ENCODE results near the gene AMFR. TPM values are rescaled to one million over a fixed set of nuclear protein-coding genes. Genes with fewer than 3 reads are reported as not detected.

AMFR gene
- total RNA-seq, 2 experiments from 2014 or later = 35.9 to 41.6 TPM

- Mint-ChIP-seq H3K4me1 (ENCODE audit: low read depth) (peaks cover 15% of the 10 kb centered on the region), H3K9me3 (no peaks in the 10 kb centered on the region), H3K27me3 (no peaks in the 10 kb centered on the region), H3K4me3 (no peak overlapping the region), H3K36me3 (ENCODE audit: low read depth) (peaks cover 18% of the 10 kb centered on the region), H3K27ac (no peak overlapping the region)
- ATAC-seq (no peak), DNase-seq (no peak)
- ChIA-PET POLR2A (interaction anchor here (0.6 kb wide), 1 partner anchor 14 kb away, joined by 3 read pairs; no protein-coding TSS in a partner anchor), CTCF (interaction anchor here (0.9 to 1.6 kb wide), 2 partner anchors 14 to 52 kb away, joined by 4 read pairs; no protein-coding TSS in a partner anchor)
- intact Hi-C loops (cut with micrococcal nuclease) = no loop called here
- TF ChIP-seq, protein P1, sequence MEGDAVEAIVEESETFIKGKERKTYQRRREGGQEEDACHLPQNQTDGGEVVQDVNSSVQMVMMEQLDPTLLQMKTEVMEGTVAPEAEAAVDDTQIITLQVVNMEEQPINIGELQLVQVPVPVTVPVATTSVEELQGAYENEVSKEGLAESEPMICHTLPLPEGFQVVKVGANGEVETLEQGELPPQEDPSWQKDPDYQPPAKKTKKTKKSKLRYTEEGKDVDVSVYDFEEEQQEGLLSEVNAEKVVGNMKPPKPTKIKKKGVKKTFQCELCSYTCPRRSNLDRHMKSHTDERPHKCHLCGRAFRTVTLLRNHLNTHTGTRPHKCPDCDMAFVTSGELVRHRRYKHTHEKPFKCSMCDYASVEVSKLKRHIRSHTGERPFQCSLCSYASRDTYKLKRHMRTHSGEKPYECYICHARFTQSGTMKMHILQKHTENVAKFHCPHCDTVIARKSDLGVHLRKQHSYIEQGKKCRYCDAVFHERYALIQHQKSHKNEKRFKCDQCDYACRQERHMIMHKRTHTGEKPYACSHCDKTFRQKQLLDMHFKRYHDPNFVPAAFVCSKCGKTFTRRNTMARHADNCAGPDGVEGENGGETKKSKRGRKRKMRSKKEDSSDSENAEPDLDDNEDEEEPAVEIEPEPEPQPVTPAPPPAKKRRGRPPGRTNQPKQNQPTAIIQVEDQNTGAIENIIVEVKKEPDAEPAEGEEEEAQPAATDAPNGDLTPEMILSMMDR (IDR thresholded peaks at IDR 0.05) = no peak
These were observed 55.0 kb downstream of the AMFR start for GRCh38 chr16:56370185-56370874.

- Mint-ChIP-seq H3K27ac (no peak overlapping the region), H3K4me3 (no peak overlapping the region), H3K36me3 (ENCODE audit: low read depth) (peaks cover 18% of the 10 kb centered on the region), H3K9me3 (no peaks in the 10 kb centered on the region), H3K27me3 (no peaks in the 10 kb centered on the region), H3K4me1 (ENCODE audit: low read depth) (peaks cover 15% of the 10 kb centered on the region)
- ChIA-PET CTCF (no interaction called here), POLR2A (no interaction called here)
- DNase-seq (no peak), ATAC-seq (no peak)
- TF ChIP-seq, protein P1 (IDR thresholded peaks at IDR 0.05) = no peak
- intact Hi-C loops (cut with micrococcal nuclease) = no loop called here
These were observed 56.1 kb downstream of the AMFR start for GRCh38 chr16:56369202-56369601.

DNA sequence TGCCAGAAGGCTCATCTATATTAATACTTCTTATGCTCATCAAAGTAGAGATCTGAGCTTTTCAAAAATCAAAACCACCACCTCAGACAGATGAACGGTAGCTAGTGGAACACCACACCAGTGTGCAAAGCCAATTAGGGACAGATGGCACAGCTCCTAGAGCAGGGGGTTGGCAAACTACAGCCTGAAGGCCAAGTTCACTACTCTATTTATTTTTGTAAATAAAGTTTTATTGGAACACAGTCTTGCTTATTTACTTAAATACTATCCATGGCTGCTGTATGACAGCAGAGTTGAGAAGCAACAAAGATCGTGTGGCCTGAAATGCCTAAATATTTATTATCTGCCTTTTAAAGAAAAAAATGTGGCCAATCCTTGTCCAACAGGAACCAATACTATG, 56.8 kb downstream of the AMFR start:
- CTCF ChIA-PET = interaction anchor here (1.6 kb wide), 1 partner anchor 12 kb away, joined by 9 read pairs; no protein-coding TSS in a partner anchor
- Mint-ChIP-seq H3K27me3 (no peaks in the 10 kb centered on the region), H3K27ac (no peak overlapping the region), H3K9me3 (no peaks in the 10 kb centered on the region), H3K4me3 (no peak overlapping the region), H3K36me3 (ENCODE audit: low read depth) (peaks cover 20% of the 10 kb centered on the region), H3K4me1 (ENCODE audit: low read depth) (peaks cover 13% of the 10 kb centered on the region)
- intact Hi-C loops (cut with micrococcal nuclease) = no loop called here
- TF ChIP-seq, protein P1 (IDR thresholded peaks at IDR 0.05) = no peak
- DNase-seq (no peak), ATAC-seq (no peak)
- POLR2A ChIA-PET = no interaction called here

DNA sequence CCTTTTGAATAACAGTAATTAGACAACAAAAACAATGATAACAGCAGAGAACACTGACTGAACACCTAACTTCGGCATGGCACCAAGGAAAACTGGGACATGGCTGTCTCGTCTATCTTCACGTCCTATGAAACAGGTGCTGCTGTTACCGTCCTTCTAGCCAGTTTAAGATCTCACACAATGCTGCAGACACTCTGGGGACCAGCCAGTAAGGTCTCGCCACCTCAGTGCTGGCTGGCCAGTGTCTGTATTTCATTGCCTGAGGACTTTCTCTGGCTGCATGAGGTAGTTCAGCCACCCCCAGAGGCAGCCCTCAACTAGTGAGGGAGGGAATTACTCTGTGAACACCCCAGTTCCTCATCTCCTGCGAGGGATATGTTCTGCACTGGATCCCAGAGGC, 57.6 kb downstream of the AMFR start:
- Mint-ChIP-seq H3K27me3 (no peaks in the 10 kb centered on the region), H3K36me3 (ENCODE audit: low read depth) (peaks cover 20% of the 10 kb centered on the region), H3K4me1 (ENCODE audit: low read depth) (peaks cover 13% of the 10 kb centered on the region), H3K9me3 (no peaks in the 10 kb centered on the region), H3K27ac (no peak overlapping the region), H3K4me3 (no peak overlapping the region)
- TF ChIP-seq, protein P1 (IDR thresholded peaks at IDR 0.05) = no peak
- ATAC-seq (no peak), DNase-seq (no peak)
- intact Hi-C loops (cut with micrococcal nuclease) = no loop called here
- ChIA-PET CTCF (interaction anchor here (1.6 kb wide), 1 partner anchor 11 kb away, joined by 9 read pairs; no protein-coding TSS in a partner anchor), POLR2A (interaction anchor here (0.7 kb wide), 1 partner anchor 342 kb away, joined by 3 read pairs; no protein-coding TSS in a partner anchor)

- no peaks in the 10 kb centered on the region for H3K27me3 Mint-ChIP-seq
- no peak for DNase-seq
- intact Hi-C loops (cut with micrococcal nuclease) = no loop called here
- ChIA-PET POLR2A (no interaction called here), CTCF (no interaction called here)
- TF ChIP-seq, protein P1 (IDR thresholded peaks at IDR 0.05) = no peak
- H3K27ac Mint-ChIP-seq = no peak overlapping the region
- H3K36me3 Mint-ChIP-seq (ENCODE audit: low read depth) = peaks cover 19% of the 10 kb centered on the region
- no peak for ATAC-seq
- H3K4me1 Mint-ChIP-seq (ENCODE audit: low read depth) = peaks cover 6% of the 10 kb centered on the region
- H3K4me3 Mint-ChIP-seq = no peak overlapping the region
- no peaks in the 10 kb centered on the region for H3K9me3 Mint-ChIP-seq
These were observed 58.4 kb downstream of the AMFR start for GRCh38 chr16:56366945-56367344.

Measured in activated CD8-positive, alpha-beta T cell treated with anti-CD3 and anti-CD28 coated beads for 36 hours (primary cell).